ENCODE results near the gene RNF20. TPM values are rescaled to one million over a fixed set of nuclear protein-coding genes. Genes with fewer than 3 reads are reported as not detected.
A peak's percentile ranks its signal among the peaks of the same experiment; 100 is the strongest.

RNF20 gene
- total RNA-seq, 1 experiment from 2014 or later, result 37.6 TPM

DNA sequence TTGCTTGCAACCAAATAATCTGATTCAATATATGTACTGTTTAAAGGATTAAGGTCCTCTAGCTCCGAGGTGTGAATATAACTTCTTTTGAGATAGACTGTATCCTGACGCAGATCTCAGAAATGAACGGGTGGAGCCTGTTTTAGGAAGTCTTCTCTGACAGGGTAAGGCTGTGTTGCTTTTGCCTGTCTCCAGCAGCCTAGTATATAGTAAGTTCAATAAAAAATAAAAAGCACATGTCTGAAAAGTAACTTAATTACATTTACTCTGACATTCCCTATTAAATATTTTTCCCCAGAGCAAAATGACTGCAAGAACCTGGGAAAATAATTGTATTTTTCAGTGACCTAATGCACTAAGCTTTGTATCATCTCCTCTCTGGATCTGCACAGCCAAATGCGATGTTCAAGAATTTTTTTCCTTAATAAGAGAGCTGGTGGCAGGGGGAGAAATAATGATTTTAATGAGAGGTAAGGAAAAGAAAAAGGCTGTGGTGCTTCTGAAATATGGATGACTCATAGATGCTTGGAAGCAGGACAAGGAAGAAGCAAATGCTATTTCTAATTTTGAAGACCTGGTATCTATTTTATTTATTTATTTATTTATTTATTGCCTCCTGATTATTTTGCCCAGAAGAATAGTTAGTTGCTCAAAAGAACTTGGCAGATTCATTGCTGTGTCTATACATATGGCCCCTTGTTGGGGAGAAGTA is 53.8 kb downstream of the RNF20 start:
- no peaks in the 10 kb centered on the region for H4K20me1 ChIP-seq (ENCODE audit: insufficient read depth)
- BruUV-seq (replicated peaks), result no TSS peak

More for the DNA sequence above, 53.8 kb downstream of the RNF20 start:
- no peak overlapping the region for H3K4me3 ChIP-seq (replicated peaks in 1 of 2; ENCODE audit: low read depth in 1 of 2, low read length in 2 of 2)
- peak overlapping the region; percentile 61 for H2AFZ ChIP-seq (ENCODE audit: low read depth, low read length, poor library complexity, severe bottlenecking)
- H3K4me2 ChIP-seq (ENCODE audit: low read length), result no peak overlapping the region
- TF ChIP-seq ELF1 (IDR thresholded peaks at IDR 0.05; ENCODE audit: borderline replicate concordance, low read depth) (no peak), JUND (IDR thresholded peaks at IDR 0.05) (no peak), ZNF274 (IDR thresholded peaks at IDR 0.05; ENCODE audit: low read depth, low read length) (no peak), FOSL1 (IDR thresholded peaks at IDR 0.05; ENCODE audit: low read depth) (no peak), RAD21 (IDR thresholded peaks at IDR 0.05; ENCODE audit: low read depth) (no peak), EZH2phosphoT487 (IDR thresholded peaks at IDR 0.05; ENCODE audit: borderline replicate concordance) (no peak)
- TF ChIP-seq, protein P1, sequence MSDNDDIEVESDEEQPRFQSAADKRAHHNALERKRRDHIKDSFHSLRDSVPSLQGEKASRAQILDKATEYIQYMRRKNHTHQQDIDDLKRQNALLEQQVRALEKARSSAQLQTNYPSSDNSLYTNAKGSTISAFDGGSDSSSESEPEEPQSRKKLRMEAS (IDR thresholded peaks at IDR 0.05), result no peak
- TF ChIP-seq, protein P2, sequence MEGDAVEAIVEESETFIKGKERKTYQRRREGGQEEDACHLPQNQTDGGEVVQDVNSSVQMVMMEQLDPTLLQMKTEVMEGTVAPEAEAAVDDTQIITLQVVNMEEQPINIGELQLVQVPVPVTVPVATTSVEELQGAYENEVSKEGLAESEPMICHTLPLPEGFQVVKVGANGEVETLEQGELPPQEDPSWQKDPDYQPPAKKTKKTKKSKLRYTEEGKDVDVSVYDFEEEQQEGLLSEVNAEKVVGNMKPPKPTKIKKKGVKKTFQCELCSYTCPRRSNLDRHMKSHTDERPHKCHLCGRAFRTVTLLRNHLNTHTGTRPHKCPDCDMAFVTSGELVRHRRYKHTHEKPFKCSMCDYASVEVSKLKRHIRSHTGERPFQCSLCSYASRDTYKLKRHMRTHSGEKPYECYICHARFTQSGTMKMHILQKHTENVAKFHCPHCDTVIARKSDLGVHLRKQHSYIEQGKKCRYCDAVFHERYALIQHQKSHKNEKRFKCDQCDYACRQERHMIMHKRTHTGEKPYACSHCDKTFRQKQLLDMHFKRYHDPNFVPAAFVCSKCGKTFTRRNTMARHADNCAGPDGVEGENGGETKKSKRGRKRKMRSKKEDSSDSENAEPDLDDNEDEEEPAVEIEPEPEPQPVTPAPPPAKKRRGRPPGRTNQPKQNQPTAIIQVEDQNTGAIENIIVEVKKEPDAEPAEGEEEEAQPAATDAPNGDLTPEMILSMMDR (IDR thresholded peaks at IDR 0.05 in 2 of 3, conservative IDR thresholded peaks at IDR 0.05 in 1 of 3; ENCODE audit: borderline replicate concordance in 1 of 3, insufficient read depth in 1 of 3, low read depth in 2 of 3, low read length in 2 of 3), result no peak
- no peaks in the 10 kb centered on the region for H3K27me3 ChIP-seq (ENCODE audit: insufficient read depth, low read length)
- no peaks in the 10 kb centered on the region for H3K79me2 ChIP-seq (ENCODE audit: insufficient read depth, low read length)
- ChIA-PET POLR2A (no interaction called here), RAD21 (ENCODE audit: low non-redundant PET in 1 of 2, low total read pairs in 2 of 2, uncharacterized antibody in 2 of 2, unreplicated experiment in 2 of 2) (no interaction called here), CTCF (interaction anchor here (1.0 kb wide), 1 partner anchor 14 kb away, joined by 6 read pairs; no protein-coding TSS in a partner anchor)
- H3K9me2 ChIP-seq (ENCODE audit: insufficient read depth), result no peaks in the 10 kb centered on the region
- no peak for DNase-seq (ENCODE audit: low read depth, low spot score)
- no peak overlapping the region for H3K27ac ChIP-seq (ENCODE audit: low read depth, low read length)
- H3K4me1 ChIP-seq (ENCODE audit: control insufficient read depth in 1 of 2, insufficient read depth in 2 of 2, low read length in 2 of 2), result peaks cover 0 to 12% of the 10 kb centered on the region in 2 experiments; a peak in 2 of 4 replicates
- no peak overlapping the region for H3K9ac ChIP-seq (ENCODE audit: low read length)
- no peak for ATAC-seq
- H3K9me3 ChIP-seq (ENCODE audit: control insufficient read depth in 1 of 2, insufficient read depth in 1 of 2, low read depth in 1 of 2, low read length in 2 of 2), result no peaks in the 10 kb centered on the region
- H3K36me3 ChIP-seq (ENCODE audit: control insufficient read depth in 1 of 2, insufficient read depth in 2 of 2, low read length in 2 of 2), result no peaks in the 10 kb centered on the region
- intact Hi-C loops (cut with micrococcal nuclease), result no loop called here
